Measurements from ENCODE around the gene PNPLA1.

PNPLA1 gene

DNA sequence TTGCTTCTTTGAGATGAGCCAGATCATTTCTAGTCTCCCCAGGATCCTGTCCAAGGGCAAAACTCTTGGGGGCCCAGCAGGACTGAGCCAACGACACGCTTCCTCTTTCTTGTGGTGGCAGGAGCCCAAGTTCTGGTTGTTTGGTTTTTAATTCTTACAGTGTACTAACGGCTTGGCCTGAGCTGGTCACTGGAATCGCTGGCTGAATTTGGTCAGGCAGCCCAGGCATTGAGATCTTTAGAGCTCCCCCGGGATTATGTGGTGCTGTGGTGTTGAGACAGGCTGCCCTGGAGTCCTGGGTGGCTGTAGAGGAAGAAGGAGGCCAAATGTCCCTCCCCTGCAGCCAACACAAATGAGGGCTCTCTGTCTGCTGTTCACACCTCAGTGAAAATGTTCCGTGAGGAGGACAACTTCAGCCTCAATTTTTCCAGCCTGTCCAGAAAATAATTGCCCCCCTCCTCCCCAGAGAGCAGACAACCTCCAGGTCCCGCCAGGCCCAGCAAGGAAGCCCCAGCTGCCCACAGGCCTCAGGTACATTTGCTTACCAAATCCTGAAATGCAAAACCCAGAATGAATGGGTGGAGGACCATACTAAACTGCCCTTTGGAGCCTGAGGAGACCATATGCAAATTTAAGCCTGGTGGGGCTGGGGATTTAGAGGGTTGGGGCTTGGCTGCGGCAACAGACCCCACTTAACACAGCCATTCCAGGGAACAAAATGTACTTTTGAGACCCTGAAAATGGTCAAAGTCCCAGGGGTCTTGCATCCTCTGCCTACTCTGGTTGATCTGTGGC lies 43.2 kb downstream of the PNPLA1 start:
- no peak for ATAC-seq

DNA sequence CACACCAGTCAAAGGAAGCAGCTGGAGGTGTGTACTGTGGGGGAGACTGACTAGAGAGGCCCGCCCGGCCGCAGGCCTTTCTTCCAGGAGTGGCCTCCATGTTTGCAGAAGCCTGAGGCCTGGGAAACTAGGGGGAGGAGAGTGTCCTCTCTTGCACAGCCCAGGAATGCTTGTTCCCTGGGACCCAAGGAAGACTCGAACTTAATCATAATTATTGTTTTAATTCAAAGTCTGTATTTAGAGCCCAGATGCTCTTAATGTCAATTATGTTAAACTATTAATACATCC lies 43.7 kb downstream of the PNPLA1 start:
- ATAC-seq, result no peak
- TF ChIP-seq GLIS3 (CRISPR knock-in tag; IDR thresholded peaks at IDR 0.05), result no peak
- no peak for TF ChIP-seq OSR1 (CRISPR knock-in tag; IDR thresholded peaks at IDR 0.05)

More for the DNA sequence above, 43.2 kb downstream of the PNPLA1 start:
- TF ChIP-seq ARNTL (CRISPR knock-in tag; IDR thresholded peaks at IDR 0.05; ENCODE audit: borderline replicate concordance, low read depth) (no peak), ZFP30 (CRISPR knock-in tag; IDR thresholded peaks at IDR 0.05) (no peak), ZNF70 (CRISPR knock-in tag; IDR thresholded peaks at IDR 0.05) (no peak), SNAI2 (CRISPR knock-in tag; IDR thresholded peaks at IDR 0.05) (no peak), ISL1 (CRISPR knock-in tag; IDR thresholded peaks at IDR 0.05) (no peak), CSDC2 (CRISPR knock-in tag; IDR thresholded peaks at IDR 0.05) (no peak)
- TF ChIP-seq, protein P1, sequence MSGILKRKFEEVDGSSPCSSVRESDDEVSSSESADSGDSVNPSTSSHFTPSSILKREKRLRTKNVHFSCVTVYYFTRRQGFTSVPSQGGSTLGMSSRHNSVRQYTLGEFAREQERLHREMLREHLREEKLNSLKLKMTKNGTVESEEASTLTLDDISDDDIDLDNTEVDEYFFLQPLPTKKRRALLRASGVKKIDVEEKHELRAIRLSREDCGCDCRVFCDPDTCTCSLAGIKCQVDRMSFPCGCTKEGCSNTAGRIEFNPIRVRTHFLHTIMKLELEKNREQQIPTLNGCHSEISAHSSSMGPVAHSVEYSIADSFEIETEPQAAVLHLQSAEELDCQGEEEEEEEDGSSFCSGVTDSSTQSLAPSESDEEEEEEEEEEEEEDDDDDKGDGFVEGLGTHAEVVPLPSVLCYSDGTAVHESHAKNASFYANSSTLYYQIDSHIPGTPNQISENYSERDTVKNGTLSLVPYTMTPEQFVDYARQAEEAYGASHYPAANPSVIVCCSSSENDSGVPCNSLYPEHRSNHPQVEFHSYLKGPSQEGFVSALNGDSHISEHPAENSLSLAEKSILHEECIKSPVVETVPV (CRISPR knock-in tag; IDR thresholded peaks at IDR 0.05), result no peak
- TF ChIP-seq, protein P2, sequence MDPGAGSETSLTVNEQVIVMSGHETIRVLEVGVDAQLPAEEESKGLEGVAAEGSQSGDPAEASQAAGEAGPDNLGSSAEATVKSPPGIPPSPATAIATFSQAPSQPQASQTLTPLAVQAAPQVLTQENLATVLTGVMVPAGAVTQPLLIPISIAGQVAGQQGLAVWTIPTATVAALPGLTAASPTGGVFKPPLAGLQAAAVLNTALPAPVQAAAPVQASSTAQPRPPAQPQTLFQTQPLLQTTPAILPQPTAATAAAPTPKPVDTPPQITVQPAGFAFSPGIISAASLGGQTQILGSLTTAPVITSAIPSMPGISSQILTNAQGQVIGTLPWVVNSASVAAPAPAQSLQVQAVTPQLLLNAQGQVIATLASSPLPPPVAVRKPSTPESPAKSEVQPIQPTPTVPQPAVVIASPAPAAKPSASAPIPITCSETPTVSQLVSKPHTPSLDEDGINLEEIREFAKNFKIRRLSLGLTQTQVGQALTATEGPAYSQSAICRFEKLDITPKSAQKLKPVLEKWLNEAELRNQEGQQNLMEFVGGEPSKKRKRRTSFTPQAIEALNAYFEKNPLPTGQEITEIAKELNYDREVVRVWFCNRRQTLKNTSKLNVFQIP (CRISPR knock-in tag; IDR thresholded peaks at IDR 0.05; ENCODE audit: borderline replicate concordance, low read depth), result no peak
- TF ChIP-seq, protein P3, sequence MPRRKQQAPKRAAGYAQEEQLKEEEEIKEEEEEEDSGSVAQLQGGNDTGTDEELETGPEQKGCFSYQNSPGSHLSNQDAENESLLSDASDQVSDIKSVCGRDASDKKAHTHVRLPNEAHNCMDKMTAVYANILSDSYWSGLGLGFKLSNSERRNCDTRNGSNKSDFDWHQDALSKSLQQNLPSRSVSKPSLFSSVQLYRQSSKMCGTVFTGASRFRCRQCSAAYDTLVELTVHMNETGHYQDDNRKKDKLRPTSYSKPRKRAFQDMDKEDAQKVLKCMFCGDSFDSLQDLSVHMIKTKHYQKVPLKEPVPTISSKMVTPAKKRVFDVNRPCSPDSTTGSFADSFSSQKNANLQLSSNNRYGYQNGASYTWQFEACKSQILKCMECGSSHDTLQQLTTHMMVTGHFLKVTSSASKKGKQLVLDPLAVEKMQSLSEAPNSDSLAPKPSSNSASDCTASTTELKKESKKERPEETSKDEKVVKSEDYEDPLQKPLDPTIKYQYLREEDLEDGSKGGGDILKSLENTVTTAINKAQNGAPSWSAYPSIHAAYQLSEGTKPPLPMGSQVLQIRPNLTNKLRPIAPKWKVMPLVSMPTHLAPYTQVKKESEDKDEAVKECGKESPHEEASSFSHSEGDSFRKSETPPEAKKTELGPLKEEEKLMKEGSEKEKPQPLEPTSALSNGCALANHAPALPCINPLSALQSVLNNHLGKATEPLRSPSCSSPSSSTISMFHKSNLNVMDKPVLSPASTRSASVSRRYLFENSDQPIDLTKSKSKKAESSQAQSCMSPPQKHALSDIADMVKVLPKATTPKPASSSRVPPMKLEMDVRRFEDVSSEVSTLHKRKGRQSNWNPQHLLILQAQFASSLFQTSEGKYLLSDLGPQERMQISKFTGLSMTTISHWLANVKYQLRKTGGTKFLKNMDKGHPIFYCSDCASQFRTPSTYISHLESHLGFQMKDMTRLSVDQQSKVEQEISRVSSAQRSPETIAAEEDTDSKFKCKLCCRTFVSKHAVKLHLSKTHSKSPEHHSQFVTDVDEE (CRISPR knock-in tag; IDR thresholded peaks at IDR 0.05), result no peak
- TF ChIP-seq, protein P4, sequence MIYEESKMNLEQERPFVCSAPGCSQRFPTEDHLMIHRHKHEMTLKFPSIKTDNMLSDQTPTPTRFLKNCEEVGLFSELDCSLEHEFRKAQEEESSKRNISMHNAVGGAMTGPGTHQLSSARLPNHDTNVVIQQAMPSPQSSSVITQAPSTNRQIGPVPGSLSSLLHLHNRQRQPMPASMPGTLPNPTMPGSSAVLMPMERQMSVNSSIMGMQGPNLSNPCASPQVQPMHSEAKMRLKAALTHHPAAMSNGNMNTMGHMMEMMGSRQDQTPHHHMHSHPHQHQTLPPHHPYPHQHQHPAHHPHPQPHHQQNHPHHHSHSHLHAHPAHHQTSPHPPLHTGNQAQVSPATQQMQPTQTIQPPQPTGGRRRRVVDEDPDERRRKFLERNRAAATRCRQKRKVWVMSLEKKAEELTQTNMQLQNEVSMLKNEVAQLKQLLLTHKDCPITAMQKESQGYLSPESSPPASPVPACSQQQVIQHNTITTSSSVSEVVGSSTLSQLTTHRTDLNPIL (CRISPR knock-in tag; IDR thresholded peaks at IDR 0.05; ENCODE audit: low read depth), result no peak

DNA sequence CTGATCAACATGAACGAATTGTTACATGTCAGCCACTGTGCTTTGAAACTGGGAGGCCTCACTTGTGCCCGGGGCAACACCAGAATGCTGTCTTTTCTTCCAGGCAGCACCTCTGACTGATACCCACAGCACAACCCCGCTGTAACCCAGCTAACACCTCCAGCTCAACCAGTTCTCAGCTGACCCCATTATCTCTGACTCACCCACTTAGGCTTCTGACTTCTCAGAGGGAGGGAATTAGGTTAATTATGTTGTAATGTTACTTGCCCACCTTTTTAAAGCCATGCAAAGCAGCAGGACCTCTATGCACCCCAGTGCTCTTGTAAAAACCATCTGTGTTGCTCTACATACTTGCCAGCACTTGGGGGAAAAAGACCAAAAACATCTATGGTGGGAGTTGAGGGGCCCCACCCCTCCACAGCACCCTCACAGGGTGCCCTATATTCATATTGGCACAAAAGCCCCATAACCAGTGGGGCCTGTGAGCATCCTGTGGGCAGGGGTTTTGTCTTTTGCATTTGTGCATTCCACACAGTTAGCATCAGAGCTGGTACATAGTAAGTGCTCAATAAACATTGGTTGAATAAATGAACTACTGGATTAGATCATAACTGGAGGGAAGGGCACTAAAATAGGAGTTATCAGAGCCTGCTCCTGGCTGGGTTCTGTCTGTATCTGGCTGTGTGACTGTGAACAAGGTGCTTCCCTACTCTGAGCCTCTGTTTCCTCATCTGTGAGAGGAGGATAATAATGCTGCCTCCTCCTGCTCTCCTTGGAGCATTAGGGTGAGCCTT lies 44.6 kb downstream of the PNPLA1 start:
- TF ChIP-seq, protein P1 (CRISPR knock-in tag; IDR thresholded peaks at IDR 0.05), result no peak
- TF ChIP-seq, protein P3 (CRISPR knock-in tag; IDR thresholded peaks at IDR 0.05), result no peak
- TF ChIP-seq RARB (CRISPR knock-in tag; IDR thresholded peaks at IDR 0.05) (no peak), ZFP3 (CRISPR knock-in tag; IDR thresholded peaks at IDR 0.05) (no peak), OSR1 (CRISPR knock-in tag; IDR thresholded peaks at IDR 0.05) (no peak), BACH2 (CRISPR knock-in tag; IDR thresholded peaks at IDR 0.05; ENCODE audit: borderline replicate concordance) (no peak), ARNTL (CRISPR knock-in tag; IDR thresholded peaks at IDR 0.05; ENCODE audit: borderline replicate concordance, low read depth) (no peak), ZNF8 (CRISPR knock-in tag; IDR thresholded peaks at IDR 0.05) (no peak), ESRRG (CRISPR knock-in tag; IDR thresholded peaks at IDR 0.05) (no peak), ISL1 (CRISPR knock-in tag; IDR thresholded peaks at IDR 0.05) (no peak), CSDC2 (CRISPR knock-in tag; IDR thresholded peaks at IDR 0.05) (no peak), TCF4 (CRISPR knock-in tag; IDR thresholded peaks at IDR 0.05; ENCODE audit: borderline replicate concordance) (no peak), ZFP30 (CRISPR knock-in tag; IDR thresholded peaks at IDR 0.05) (no peak)
- TF ChIP-seq, protein P5, sequence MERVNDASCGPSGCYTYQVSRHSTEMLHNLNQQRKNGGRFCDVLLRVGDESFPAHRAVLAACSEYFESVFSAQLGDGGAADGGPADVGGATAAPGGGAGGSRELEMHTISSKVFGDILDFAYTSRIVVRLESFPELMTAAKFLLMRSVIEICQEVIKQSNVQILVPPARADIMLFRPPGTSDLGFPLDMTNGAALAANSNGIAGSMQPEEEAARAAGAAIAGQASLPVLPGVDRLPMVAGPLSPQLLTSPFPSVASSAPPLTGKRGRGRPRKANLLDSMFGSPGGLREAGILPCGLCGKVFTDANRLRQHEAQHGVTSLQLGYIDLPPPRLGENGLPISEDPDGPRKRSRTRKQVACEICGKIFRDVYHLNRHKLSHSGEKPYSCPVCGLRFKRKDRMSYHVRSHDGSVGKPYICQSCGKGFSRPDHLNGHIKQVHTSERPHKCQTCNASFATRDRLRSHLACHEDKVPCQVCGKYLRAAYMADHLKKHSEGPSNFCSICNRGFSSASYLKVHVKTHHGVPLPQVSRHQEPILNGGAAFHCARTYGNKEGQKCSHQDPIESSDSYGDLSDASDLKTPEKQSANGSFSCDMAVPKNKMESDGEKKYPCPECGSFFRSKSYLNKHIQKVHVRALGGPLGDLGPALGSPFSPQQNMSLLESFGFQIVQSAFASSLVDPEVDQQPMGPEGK (CRISPR knock-in tag; IDR thresholded peaks at IDR 0.05; ENCODE audit: borderline replicate concordance), result no peak
- TF ChIP-seq, protein P4 (CRISPR knock-in tag; IDR thresholded peaks at IDR 0.05; ENCODE audit: low read depth), result no peak
- no peak for ATAC-seq
